Gastrocnemius medialis (tissue), 4 donors: Measurements from ENCODE around the gene MCOLN2. TPM values are rescaled to one million over a fixed set of nuclear protein-coding genes. Genes with fewer than 3 reads are reported as not detected.

Source experiments
- ATAC-seq, 2 donors: fragments of 150-250 bp; one replicate each; pipeline ENCODE4 v1.9.1; 2016
- DNase-seq, 2 donors: peaks; one replicate each; pipeline ENCODE4 v3.0.0-alpha.2; 2019
- H3K27ac ChIP-seq, 4 donors: fragments of 200-600 bp; sonication (generic); 1 replicate in 1 of 4; 2 replicates in 3 of 4; pipeline ENCODE4 v1.5.1; 2016 to 2018; ENCODE audit warnings: mild to moderate bottlenecking in 2 of 4, moderate library complexity in 1 of 4
- H3K27me3 ChIP-seq, 3 donors: fragments of 200-600 bp; sonication (generic) in 2 of 3; 1 replicate in 1 of 3; 2 replicates in 2 of 3; pipeline versions ENCODE4 v1.5.1 to v1.6.0; 2016 to 2019; ENCODE audit warnings: mild to moderate bottlenecking in 1 of 3, moderate library complexity in 1 of 3
- H3K36me3 ChIP-seq, 2 donors: fragments of 200-600 bp; sonication (generic) in 1 of 2; one replicate each; pipeline ENCODE4 v1.5.1; 2017 to 2018
- H3K4me1 ChIP-seq, 2 donors: fragments of 200-600 bp; sonication (generic) in 1 of 2; one replicate each; pipeline ENCODE4 v1.5.1; 2016 to 2017; ENCODE audit warnings: mild to moderate bottlenecking in 2 of 2
- H3K4me3 ChIP-seq, 4 donors: fragments of 200-600 bp; sonication (generic) in 3 of 4; 1 replicate in 1 of 4; 2 replicates in 3 of 4; pipeline ENCODE4 v1.5.1; 2016 to 2019; ENCODE audit warnings: mild to moderate bottlenecking in 2 of 4
- H3K9me3 ChIP-seq, 3 donors: fragments of 200-600 bp; sonication (generic) in 2 of 3; 1 replicate in 1 of 3; 2 replicates in 2 of 3; pipeline ENCODE4 v1.5.1; 2016 to 2019
- POLR2A ChIP-seq, 2 donors: fragments of 450-650 bp; IDR thresholded peaks; one replicate each; pipeline ENCODE4 v1.6.1; 2017; ENCODE audit warnings: antibody characterized with exemption in 2 of 2, mild to moderate bottlenecking in 2 of 2, moderate library complexity in 2 of 2
- in situ Hi-C, 4 donors: fragments of 200-750 bp; cut with MboI; loops; one replicate each; pipeline versions ENCODE4 v1.15.0 to v1.8.0; 2017; ENCODE audit warnings: low sequenced_read_pairs in 4 of 4
- intact Hi-C: fragments of 100-400 bp; cut with DNase I; formaldehyde crosslinking; loops from one replicate; pipeline ENCODE4 v1.15.1; 2023; ENCODE audit warnings: low total_unique reads
- total RNA-seq, 4 donors: library from RNA; depleted of rRNA; stranded (reverse); fragments of >200 nt; gene quantifications; one replicate each; pipeline versions ENCODE4 v1.1.0 to v1.2.3, GENCODE V29; 2016
- TF ChIP-seq, protein P1 (sequence below), 5 experiments: fragments of 450-650 bp in 3 of 5; fragments of 200-600 bp in 2 of 5; sonication (generic) in 2 of 5; IDR thresholded peaks in 4 of 5; conservative IDR thresholded peaks in 1 of 5; 1 replicate in 4 of 5; 2 replicates in 1 of 5; pipeline ENCODE4 v1.5.1; 2016 to 2019; ENCODE audit warnings: antibody characterized with exemption in 5 of 5, mild to moderate bottlenecking in 3 of 5, moderate library complexity in 3 of 5

The MCOLN2 gene
- total RNA-seq = 1 to 10 TPM in 1 of 4 donors, under 1 TPM in 1, not detected in 2; 0.22 to 3.0 TPM

DNA sequence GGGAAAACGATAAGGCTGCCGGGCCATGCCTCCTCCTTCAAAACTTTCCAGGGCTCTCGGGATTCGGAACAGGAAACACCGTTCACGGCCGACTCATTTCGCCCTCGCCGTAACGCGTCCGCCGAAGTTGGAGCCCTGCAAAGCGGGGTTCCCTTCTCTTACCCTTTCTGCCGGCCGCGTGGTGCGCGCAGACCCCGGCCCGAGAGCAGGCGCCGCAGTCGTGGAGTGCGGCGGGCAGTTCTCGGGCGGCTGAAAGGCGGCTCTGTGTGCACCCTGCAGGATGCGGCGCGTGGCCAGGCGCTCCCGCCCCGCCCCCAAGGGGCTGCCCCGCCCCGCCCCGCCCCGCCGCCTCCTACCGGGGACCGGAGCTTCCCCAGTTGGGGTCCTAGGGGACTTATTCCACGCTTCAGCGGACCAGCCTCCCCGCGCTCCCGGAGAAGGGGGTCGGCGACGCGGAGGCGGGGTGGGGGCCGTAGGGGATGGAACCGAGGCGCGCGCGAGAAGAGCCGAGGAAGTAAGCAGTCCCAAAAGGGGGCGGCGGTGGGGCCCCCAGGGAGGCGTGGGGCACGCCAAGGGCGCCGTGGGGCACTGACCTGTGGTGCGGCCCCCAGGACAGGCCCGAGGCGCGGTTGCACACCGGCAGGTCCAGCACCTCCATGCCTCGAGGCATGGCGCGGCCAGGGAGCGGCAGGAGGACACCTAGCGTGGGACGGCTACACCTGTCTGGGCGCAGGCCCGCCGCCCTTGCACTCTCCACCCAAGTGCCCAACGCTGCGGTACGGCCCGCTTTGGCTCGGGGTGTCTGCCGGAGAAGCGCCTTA is at the start of gene MCOLN2:
Gene MCOLN2, minus strand, starts transcription at position 268 of the 821 bp plus-strand sequence. Its CDS starts 241 bp downstream, at position 27.
- intact Hi-C loops = no loop called here
- TF ChIP-seq, protein P1, sequence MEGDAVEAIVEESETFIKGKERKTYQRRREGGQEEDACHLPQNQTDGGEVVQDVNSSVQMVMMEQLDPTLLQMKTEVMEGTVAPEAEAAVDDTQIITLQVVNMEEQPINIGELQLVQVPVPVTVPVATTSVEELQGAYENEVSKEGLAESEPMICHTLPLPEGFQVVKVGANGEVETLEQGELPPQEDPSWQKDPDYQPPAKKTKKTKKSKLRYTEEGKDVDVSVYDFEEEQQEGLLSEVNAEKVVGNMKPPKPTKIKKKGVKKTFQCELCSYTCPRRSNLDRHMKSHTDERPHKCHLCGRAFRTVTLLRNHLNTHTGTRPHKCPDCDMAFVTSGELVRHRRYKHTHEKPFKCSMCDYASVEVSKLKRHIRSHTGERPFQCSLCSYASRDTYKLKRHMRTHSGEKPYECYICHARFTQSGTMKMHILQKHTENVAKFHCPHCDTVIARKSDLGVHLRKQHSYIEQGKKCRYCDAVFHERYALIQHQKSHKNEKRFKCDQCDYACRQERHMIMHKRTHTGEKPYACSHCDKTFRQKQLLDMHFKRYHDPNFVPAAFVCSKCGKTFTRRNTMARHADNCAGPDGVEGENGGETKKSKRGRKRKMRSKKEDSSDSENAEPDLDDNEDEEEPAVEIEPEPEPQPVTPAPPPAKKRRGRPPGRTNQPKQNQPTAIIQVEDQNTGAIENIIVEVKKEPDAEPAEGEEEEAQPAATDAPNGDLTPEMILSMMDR (IDR thresholded peaks at IDR 0.05 in 4 of 5, conservative IDR thresholded peaks at IDR 0.05 in 1 of 5) = no peak
- no peak for TF ChIP-seq POLR2A (IDR thresholded peaks at IDR 0.05)
- DNase-seq (no peak), ATAC-seq (peak in 1 of 2 donors; percentile 42)
- in situ Hi-C loops = no loop called here
- Histone ChIP-seq H3K4me1 (peaks cover 9 to 19% of the 10 kb centered on the region in 2 donors), H3K4me3 (peak within 1 kb of the TSS; percentile 52 to 75 (median 56)), H3K27ac (no peak within 1 kb of the TSS), H3K27me3 (peaks cover 40 to 49% (median 47%) of the 10 kb centered on the region in 3 donors), H3K9me3 (no peaks in the 10 kb centered on the region), H3K36me3 (no peaks in the 10 kb centered on the region)

DNA sequence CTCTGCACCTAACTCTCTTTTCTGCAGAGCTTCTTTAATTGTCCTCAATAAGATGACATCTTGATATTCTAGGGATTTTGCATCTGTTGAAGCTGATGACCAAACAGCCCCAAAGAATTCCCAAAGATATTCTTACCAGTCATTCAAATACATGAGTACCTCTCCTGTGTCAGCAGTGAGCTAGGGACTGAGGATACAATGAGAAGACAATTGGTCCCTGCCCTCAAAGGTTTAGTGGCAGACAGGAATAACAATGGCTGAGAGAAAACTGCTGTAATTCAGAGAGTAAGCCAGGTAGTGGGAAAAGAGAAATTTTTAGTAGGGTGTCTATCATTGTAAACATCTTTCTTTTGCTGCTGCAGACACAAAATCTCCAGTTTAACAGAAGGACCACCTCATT is 45.5 kb upstream of the MCOLN2 start:
- ATAC-seq (no peak), DNase-seq (no peak)
- intact Hi-C loops (no loop called here), in situ Hi-C loops (no loop called here)
- Histone ChIP-seq H3K4me3 (no peak overlapping the region), H3K9me3 (no peaks in the 10 kb centered on the region), H3K4me1 (no peaks in the 10 kb centered on the region), H3K27ac (no peak overlapping the region), H3K27me3 (peaks cover 17 to 33% (median 22%) of the 10 kb centered on the region in 3 donors), H3K36me3 (no peaks in the 10 kb centered on the region)
- no peak for TF ChIP-seq POLR2A (IDR thresholded peaks at IDR 0.05)
- TF ChIP-seq, protein P1 (IDR thresholded peaks at IDR 0.05 in 4 of 5, conservative IDR thresholded peaks at IDR 0.05 in 1 of 5) = no peak

DNA sequence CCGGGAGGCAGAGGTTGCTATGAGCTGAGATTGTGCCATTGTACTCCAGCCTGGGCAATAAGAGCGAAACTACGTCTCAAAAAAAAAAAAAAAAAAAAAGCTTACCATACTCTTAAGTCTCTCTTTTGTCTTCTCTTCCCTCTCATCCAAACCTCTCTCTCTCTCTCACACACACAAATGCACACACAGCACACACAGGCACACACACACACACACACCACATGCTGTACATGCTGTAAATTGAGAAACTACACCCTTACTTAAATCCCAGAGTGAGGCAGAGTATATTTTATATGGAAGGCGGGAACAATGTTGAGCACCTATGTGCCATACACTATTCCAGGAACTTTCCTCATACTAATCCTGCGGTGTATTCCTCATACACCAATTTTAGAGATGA is 44.9 kb upstream of the MCOLN2 start:
- intact Hi-C loops (no loop called here), in situ Hi-C loops (no loop called here)
- Histone ChIP-seq H3K36me3 (no peaks in the 10 kb centered on the region), H3K4me3 (no peak overlapping the region), H3K9me3 (no peaks in the 10 kb centered on the region), H3K4me1 (no peaks in the 10 kb centered on the region), H3K27me3 (peaks cover 11 to 27% (median 15%) of the 10 kb centered on the region in 3 donors), H3K27ac (no peak overlapping the region)
- no peak for DNase-seq
- no peak for ATAC-seq
- TF ChIP-seq, protein P1 (IDR thresholded peaks at IDR 0.05 in 4 of 5, conservative IDR thresholded peaks at IDR 0.05 in 1 of 5) = no peak
- no peak for TF ChIP-seq POLR2A (IDR thresholded peaks at IDR 0.05)

DNA sequence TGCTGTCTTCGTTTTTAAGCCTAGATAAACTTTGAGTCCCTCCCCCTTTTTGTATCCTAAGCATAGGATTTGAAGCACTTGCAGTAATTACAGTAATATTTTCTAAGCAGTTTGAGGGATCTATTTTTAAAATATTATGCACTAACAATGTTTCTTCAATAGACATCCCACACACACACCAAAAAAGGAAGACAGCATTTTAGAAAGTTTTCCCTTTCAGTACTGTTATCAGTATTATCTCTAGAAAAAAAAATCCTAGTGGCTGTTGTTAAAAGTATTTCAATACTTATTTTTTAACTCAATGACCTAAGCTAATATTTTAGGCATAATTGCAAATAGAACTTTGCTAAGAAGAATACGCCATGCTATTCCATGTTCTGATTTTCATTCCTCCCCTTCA is 36.3 kb upstream of the MCOLN2 start:
- H3K4me1 ChIP-seq = no peaks in the 10 kb centered on the region
- in situ Hi-C loops (no loop called here), intact Hi-C loops (no loop called here)
- no peak overlapping the region for H3K27ac ChIP-seq
- H3K36me3 ChIP-seq = no peaks in the 10 kb centered on the region
- H3K9me3 ChIP-seq = no peaks in the 10 kb centered on the region
- no peak for TF ChIP-seq POLR2A (IDR thresholded peaks at IDR 0.05)
- TF ChIP-seq, protein P1 (IDR thresholded peaks at IDR 0.05 in 4 of 5, conservative IDR thresholded peaks at IDR 0.05 in 1 of 5) = no peak
- no peaks in the 10 kb centered on the region for H3K27me3 ChIP-seq
- ATAC-seq (no peak), DNase-seq (no peak)
- no peak overlapping the region for H3K4me3 ChIP-seq
